MG63 (cell line): ENCODE data around the gene MKRN3. TPM values are rescaled to one million over a fixed set of nuclear protein-coding genes. Genes with fewer than 3 reads are reported as not detected.

ENCODE experiments used
- total RNA-seq: library from RNA; depleted of rRNA; stranded (reverse); fragments of >200 nt; shearing (Covaris generic); gene quantifications from 2 replicates; pipeline ENCODE4 v1.2.3, GENCODE V29; 2014; ENCODE audit warnings: low replicate concordance; rRNA removed

Gene MKRN3
- total RNA-seq, 1 experiment from 2014 or later, result 12.4 TPM

Other genes with a start within 250 kb of the MKRN3 start
- gene GOLGA6L26, start 231.5 kb upstream of the MKRN3 start, total RNA-seq, result not detected in 2 replicates
- gene GOLGA8S, start 210.9 kb upstream of the MKRN3 start, total RNA-seq, result not detected in 2 replicates
- not detected in 2 replicates for gene GOLGA6L2, start 118.4 kb upstream of the MKRN3 start, total RNA-seq
- gene MAGEL2, start 82.2 kb downstream of the MKRN3 start, total RNA-seq, result not detected in 2 replicates
- gene NDN, start 121.6 kb downstream of the MKRN3 start, total RNA-seq, result 42.0 and 43.3 TPM in 2 replicates